Mesothelial cell of epicardium (in vitro differentiated cells): Measurements from ENCODE around the gene LUC7L3. TPM values are rescaled to one million over a fixed set of nuclear protein-coding genes. Genes with fewer than 3 reads are reported as not detected.
"Not testable (repeated sequence)": the region's sequence is repeated elsewhere in the genome, so short reads cannot be mapped to it uniquely, and the experiment has no call there.

Experiments
- DNase-seq, 2 experiments: peaks; one replicate each; pipeline ENCODE4 v3.0.0; 2021; ENCODE audit warnings: low spot score in 2 of 2; ENCODE audit not compliant: unreplicated experiment in 2 of 2
- H3K27ac Mint-ChIP-seq: 2 replicates; pipeline ENCODE4 v1.8.0; 2021; ENCODE audit warnings: mixed read lengths
- H3K27me3 Mint-ChIP-seq: 2 replicates; pipeline ENCODE4 v1.8.0; 2021; ENCODE audit warnings: low read depth, mixed read lengths
- H3K36me3 Mint-ChIP-seq: 2 replicates; pipeline ENCODE4 v1.8.0; 2021; ENCODE audit warnings: mixed read lengths
- H3K4me1 Mint-ChIP-seq: 2 replicates; pipeline ENCODE4 v1.8.0; 2021; ENCODE audit warnings: mixed read lengths
- H3K4me3 Mint-ChIP-seq: 2 replicates; pipeline ENCODE4 v1.8.0; 2021; ENCODE audit warnings: mild to moderate bottlenecking, moderate library complexity, mixed read lengths
- H3K9me3 Mint-ChIP-seq: 2 replicates; pipeline ENCODE4 v1.8.0; 2021; ENCODE audit warnings: mixed read lengths
- total RNA-seq: library from RNA; stranded (reverse); gene quantifications from 3 replicates; pipeline ENCODE4 v1.2.1, GENCODE V29; 2021
- TF ChIP-seq, protein P1 (sequence below): fragments of 200-600 bp; sonication (generic); IDR thresholded peaks from one replicate; pipeline ENCODE4 v1.5.0; 2021; ENCODE audit warnings: antibody characterized with exemption; ENCODE audit not compliant: unreplicated experiment

The LUC7L3 gene
- total RNA-seq, 1 donor from 2014 or later: 261 TPM

DNA sequence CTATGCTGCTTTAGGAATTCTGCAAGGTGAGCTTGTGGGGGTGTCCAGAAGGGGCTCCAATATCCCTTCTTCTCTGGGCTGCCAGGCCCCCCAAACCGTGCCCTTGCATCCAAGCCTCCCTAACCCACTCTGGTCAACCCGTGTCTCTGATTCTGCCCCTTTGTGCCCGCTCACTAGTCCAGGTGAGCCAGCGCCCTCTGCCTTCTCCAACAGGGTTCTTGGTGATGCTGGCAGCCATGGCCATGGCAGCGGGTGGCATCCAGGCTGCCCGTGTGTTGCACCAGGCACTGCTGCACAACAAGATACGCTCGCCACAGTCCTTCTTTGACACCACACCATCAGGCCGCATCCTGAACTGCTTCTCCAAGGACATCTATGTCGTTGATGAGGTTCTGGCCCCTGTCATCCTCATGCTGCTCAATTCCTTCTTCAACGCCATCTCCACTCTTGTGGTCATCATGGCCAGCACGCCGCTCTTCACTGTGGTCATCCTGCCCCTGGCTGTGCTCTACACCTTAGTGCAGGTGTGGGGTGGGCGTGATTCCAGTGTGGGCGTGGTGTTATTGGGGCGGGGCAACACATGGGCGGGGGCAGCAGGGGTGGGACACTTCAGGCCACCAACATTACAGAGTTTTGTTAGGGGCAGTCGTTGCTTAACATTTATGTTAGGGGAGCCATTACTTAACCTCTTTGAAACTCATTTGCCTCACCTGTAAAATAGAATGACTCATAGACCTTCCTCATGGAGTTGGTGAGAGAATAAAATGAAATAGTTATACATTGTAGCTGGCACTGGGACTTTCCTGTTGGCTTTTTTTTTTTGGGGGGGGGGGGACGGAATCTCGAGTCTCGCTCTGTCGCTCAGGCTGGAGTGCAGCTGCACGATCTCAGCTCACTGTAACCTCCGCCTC is 43.1 kb upstream of the LUC7L3 start:
- Mint-ChIP-seq H3K4me3 (no peak overlapping the region), H3K4me1 (peaks cover 6% of the 10 kb centered on the region), H3K27me3 (no peaks in the 10 kb centered on the region), H3K27ac (no peak overlapping the region), H3K9me3 (no peaks in the 10 kb centered on the region), H3K36me3 (no peaks in the 10 kb centered on the region)
- TF ChIP-seq, protein P1, sequence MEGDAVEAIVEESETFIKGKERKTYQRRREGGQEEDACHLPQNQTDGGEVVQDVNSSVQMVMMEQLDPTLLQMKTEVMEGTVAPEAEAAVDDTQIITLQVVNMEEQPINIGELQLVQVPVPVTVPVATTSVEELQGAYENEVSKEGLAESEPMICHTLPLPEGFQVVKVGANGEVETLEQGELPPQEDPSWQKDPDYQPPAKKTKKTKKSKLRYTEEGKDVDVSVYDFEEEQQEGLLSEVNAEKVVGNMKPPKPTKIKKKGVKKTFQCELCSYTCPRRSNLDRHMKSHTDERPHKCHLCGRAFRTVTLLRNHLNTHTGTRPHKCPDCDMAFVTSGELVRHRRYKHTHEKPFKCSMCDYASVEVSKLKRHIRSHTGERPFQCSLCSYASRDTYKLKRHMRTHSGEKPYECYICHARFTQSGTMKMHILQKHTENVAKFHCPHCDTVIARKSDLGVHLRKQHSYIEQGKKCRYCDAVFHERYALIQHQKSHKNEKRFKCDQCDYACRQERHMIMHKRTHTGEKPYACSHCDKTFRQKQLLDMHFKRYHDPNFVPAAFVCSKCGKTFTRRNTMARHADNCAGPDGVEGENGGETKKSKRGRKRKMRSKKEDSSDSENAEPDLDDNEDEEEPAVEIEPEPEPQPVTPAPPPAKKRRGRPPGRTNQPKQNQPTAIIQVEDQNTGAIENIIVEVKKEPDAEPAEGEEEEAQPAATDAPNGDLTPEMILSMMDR: no peak
- no peak for DNase-seq

DNA sequence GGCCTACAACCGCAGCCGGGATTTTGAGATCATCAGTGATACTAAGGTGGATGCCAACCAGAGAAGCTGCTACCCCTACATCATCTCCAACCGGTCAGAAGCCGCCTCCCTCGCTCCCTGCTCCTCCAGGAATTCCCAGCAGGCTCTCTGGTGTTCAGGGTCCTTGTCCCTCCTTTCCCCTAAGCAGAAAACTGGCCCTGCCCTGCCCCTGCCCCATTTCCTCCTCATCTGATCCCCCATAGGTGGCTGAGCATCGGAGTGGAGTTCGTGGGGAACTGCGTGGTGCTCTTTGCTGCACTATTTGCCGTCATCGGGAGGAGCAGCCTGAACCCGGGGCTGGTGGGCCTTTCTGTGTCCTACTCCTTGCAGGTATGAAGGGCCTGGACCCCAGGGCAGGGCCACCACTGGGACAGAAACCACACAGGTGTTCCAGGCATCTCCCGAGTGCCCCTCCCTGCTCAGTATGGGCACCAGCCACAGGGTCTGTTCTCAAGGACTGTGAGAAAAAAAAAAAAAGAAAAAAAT is 41.5 kb upstream of the LUC7L3 start:
- Mint-ChIP-seq H3K27ac (no peak overlapping the region), H3K36me3 (no peaks in the 10 kb centered on the region), H3K9me3 (no peaks in the 10 kb centered on the region), H3K27me3 (no peaks in the 10 kb centered on the region), H3K4me1 (peaks cover 7% of the 10 kb centered on the region), H3K4me3 (no peak overlapping the region)
- no peak for DNase-seq
- TF ChIP-seq, protein P1: no peak

DNA sequence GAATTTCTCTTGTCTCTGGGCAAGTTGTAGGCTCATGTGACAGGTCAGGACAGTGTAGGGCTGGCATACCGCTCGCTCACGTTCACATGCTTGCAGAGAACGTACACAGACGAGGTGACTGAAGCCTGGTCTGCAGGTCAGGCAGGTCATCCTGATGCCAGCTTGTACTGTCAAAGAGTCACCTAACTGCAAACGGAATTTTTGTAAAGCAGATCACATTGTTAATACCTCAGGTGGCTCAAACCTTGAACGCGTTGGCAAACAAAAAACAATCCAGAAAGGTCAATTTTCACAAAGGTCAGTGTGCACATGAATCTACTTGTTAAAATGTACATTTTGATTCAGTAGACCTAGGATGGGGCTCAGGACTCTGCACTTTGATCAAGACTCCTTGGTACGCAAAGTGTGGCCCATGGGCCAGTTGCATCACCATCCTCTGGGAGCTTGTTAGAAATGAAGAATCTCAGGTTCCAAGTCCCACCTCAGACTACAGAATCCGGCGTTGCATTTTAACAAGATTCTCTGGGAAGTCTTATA is 40.3 kb upstream of the LUC7L3 start:
- no peak for DNase-seq
- no peak overlapping the region for H3K27ac Mint-ChIP-seq
- no peaks in the 10 kb centered on the region for H3K27me3 Mint-ChIP-seq
- H3K4me3 Mint-ChIP-seq: no peak overlapping the region
- no peaks in the 10 kb centered on the region for H3K9me3 Mint-ChIP-seq
- H3K4me1 Mint-ChIP-seq: peaks cover 7% of the 10 kb centered on the region
- TF ChIP-seq, protein P1: no peak
- H3K36me3 Mint-ChIP-seq: no peaks in the 10 kb centered on the region

DNA sequence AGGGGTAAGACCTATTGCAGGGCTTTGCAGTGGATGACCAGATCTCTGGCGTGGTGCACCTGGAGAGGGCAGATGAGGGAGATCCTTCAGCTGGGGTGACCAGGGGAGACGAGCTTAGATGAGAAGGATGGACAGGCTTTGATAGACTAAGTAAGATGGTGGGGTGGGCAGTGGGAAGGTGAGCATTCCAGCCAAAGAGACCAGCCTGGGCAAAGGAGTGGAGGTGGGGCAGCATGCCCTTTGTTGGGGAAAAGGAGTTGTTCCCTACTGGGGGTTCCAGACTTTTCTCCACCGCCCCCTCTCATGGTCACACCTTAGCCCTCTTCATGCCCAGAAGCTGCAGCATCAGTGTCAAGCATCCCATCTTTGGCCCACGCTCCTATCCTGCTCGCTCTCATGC is 39.3 kb upstream of the LUC7L3 start:
- Mint-ChIP-seq H3K27ac (no peak overlapping the region), H3K4me3 (no peak overlapping the region), H3K9me3 (no peaks in the 10 kb centered on the region)

DNA sequence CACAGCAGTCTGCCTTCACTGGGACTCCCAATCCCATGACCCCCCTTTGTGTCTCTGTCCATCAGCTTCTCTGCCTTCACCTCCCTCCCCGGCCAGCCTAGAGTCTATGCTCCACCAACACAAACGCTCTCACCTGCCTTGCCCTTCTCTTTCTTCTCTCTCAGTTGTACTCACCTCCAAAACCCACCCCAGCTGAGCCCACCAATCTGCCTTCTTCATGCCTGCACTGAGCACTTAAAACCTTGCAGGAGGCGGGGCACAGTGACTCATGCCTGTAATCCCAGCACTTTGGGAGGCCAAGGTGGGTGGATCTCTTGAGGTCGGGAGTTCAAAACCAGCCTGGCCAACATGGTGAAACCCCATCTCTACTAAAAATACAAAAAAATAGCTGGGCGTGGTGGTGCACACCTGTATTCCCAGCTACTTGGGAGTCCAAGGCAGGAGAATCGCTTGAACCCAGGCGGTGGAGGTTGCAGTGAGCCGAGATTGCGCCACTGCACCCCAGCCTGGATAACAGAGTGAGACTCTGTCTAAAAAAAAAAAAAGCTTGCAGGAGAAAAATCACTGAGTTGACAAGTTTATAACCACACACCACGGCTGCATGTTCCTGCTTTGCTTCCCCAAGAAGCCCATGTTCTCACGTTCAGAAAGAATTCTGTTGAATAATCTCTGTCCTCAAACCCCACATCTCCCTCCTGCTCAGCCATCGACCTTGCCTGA is 38.7 kb upstream of the LUC7L3 start:
- H3K27ac Mint-ChIP-seq, H3K27me3 Mint-ChIP-seq, H3K9me3 Mint-ChIP-seq, H3K36me3 Mint-ChIP-seq, H3K4me3 Mint-ChIP-seq, H3K4me1 Mint-ChIP-seq, DNase-seq: not testable (repeated sequence)

More for the DNA sequence above, 39.3 kb upstream of the LUC7L3 start:
- DNase-seq: no peak
- peaks cover 7% of the 10 kb centered on the region for H3K4me1 Mint-ChIP-seq
- no peaks in the 10 kb centered on the region for H3K36me3 Mint-ChIP-seq
- no peaks in the 10 kb centered on the region for H3K27me3 Mint-ChIP-seq
- TF ChIP-seq, protein P1: no peak
